EH (cell line): ENCODE results near the gene CHI3L1.

Source experiments
- DNase-seq: peaks from one replicate; pipeline ENCODE4 v3.0.0-alpha.2; 2015; ENCODE audit warnings: low read depth

CHI3L1 gene

DNA sequence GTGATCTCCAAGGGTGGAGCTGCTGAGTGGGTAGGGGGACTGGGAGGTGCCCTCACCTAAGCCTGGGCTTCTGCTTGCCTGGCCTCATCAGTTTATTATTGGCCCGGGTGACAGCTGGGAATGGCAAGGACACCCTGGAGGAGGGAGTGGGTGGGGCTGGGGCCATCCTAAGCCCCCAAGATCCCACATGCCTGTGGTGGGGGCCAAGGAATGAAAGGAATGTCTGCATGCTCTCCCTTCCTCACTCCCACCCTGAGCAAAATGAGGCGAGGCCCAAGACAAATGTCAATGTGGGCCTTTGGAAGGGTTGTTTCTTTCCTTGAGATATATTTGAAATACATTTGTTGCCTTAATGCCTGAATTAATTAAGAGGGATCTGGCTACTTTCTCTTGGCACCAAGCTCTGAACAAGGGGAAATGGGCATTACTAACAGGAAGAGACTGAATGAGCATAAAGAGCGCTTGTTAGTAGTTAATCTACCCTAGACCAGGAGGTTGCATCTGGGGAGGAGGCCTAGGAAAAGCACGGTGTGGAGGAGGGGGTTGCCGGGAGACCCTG lies 19.7 kb upstream of the CHI3L1 start:
- DNase-seq: peak; percentile 19

DNA sequence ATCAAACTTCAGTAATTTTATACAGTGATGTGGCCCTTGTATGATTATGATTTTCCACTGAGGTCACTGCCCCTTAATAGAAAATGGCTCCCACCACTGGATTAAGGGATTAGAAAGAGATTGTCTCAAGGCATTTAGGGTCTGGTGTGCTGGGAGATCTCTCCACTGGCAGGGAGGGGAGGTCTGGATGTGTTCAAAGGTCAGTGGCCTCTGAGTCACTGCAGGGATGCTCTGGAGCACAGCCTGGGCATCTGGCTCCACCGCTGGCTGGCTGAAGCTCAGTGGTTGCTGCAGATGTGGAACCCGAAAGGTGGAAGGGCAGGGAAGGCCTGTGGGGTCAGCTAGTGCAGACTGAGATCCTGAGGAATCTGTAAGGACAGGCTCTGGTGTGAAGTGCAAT lies 18.3 kb upstream of the CHI3L1 start:
- DNase-seq: no peak

DNA sequence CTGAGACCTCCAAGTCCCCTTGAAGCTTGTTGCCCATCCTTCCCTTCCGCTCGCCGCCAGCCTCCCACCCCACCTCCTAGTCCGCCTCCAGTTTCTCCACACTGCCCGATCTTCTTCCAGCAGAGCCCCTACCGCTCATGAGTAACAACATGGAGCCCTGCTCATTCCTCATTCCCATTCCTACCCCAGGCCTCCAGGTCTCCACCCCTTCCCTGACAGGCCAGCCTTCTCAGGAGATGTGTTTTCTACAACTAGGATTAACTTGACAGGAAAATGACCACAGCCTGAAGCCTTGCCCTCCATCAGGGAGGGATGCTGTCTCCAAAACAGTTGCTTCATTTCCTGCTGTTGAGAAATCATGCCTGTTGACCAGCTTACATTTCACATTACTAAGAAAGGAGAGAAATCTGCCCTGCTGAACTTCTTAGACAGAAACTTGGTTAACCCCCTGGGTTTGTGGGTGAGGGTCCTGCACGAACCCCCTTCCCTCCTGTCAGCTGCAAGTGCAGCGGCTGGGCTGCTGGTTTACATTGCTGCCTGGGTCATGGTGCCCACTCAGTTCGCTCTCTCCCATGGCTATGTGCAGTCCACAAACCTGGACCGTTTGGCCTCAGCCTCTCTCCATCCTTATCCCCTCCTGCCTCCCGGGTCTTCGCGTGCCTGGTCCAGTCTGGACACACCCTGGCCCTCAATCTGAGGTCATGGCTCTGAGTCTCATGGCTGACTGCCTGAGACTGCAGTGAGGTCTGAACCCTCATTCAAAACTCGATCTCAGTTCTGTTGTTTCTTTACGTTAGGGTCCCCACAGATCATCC lies 16.1 kb upstream of the CHI3L1 start:
- peak; percentile 81 for DNase-seq

DNA sequence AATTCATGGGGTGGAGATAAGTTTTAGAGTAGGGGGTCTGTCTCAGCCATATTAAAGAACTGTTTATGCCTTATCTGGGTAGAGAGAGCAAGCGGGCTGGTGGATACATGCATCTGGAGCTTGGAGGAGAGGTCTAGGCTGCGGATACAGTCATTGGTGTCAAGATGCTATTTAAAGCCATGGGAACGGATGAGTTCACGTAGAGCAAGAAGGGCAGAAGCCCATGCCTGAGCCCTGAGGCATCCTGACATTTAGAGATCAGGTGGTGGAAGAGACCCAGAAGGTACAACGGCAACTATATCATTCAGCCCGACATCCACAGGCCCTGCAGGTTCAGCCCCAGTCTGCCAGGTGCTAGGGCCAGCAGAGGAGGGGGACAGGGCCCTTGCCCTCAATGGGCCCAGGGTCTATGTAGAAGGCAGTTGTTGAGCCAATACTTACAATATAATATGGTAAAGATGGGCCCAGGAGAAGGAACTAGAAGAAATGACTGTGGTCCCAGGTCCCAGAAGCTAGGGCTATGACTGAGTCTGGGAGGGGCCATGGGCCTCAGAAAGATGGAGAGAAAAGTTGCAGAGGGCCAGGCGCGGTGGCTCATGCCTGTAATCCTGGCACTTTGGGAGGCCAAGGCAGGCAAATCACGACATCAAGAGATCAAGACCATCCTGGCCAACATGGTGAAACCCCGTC lies 15.2 kb upstream of the CHI3L1 start:
- DNase-seq: no peak

DNA sequence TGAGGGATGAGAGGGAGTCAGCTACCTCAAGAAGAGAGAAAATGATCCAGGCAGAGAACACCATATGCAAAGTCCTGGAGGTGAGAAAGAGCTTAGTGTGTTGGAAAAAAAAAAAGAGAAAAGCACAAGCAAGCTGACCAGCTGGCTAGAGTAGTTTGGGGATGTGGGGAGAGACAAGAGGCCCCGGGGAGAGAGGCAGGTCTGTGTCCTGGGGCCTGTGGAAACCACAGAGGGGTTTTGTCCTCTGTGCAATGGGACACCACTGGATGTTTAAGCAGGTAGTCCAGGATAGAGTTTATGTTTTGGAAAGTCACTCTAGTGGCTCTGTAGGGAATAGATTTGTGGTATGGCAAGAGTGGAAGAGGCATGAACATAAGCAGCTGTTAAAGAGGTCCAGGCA lies 14.4 kb upstream of the CHI3L1 start:
- DNase-seq: no peak

DNA sequence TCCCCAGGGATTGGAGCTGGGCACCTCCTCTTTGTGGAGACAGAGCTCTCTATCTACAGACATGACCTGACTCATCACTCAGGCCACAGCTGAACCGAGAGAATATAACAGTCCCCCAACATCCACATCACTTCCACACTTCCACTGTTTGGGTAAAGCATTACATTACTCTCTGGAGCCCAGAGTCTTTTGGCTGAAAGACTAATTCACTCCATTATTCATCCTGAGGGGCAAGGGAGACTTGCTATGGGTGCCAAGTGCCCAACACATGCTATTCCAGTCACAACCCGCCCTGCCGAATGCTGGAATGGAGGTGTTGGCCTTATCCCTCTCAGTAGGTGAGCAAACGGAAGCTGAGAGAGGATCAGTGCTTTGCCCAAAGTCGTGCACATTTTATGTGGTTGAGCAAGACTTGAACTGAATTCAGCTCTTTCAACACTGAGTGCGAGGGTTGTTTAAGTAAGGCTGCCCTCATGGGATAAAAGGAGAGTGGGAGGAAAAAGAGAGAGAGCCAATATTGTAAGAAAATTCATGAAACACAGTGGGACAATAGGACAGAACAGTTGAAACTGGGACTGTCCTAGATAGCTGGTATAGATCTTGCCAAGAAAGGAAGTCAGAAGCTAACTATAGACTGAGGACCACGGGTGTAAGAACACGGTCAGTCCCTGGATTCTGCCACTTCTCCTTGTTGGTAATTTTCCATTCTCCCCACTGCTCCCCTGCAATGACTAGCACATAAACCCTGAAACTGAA lies 13.5 kb upstream of the CHI3L1 start:
- DNase-seq: peak; percentile 47

DNA sequence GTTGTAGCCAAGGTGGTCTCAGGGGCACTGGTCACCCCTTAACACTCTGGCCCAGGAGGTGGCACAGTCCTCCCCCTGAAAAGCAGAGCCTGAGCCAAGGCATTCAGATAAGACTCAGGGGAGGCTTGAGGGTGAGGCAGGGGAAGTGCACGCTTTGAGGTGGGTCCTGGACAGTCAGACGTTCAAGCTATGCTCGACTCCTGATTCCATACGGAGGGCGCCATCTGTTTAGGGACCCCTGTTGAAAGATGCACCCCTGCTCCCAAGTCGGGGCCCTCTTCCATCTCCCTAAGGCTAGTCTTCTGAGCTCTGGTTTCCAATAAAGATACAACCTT lies 12.9 kb upstream of the CHI3L1 start:
- no peak for DNase-seq

DNA sequence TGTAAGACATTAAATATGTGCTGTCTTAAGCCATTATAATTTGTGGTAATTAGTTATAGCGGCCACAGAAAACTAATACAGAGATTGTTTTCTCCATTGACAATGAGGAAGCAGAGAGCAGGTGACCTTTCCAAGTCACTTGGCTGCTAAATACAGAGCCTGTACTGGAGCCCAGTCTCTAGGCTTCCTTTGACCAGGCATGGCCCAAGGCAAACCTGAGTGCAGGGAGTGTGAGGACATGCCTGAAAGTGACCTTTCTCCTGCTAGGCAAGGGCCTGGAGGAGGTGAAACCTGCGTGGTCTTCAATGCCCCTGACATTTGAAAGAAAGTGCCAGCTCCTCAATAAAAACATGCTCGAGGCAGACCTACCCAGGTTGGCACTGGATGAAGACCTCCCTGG lies 12.5 kb upstream of the CHI3L1 start:
- DNase-seq: no peak

DNA sequence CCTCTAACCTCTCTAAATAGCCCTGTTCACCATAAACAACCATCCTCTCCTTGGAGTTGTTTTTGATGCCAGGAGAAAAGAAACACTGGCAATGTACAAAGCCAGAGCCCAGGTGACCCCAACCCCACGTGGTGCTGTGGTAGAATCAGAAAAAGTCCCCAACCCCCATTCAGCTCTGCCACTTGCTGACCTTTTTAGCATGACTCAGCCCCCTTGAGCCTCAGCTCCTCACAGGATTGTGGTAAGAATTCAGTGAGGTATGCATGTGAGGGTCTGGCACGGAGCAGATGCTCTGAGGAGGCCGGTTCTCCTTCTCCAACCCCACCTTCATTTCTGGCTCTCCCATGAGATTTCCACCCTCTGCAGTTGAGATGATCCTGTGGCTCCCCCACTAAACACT lies 11.1 kb upstream of the CHI3L1 start:
- DNase-seq: peak; percentile 86

DNA sequence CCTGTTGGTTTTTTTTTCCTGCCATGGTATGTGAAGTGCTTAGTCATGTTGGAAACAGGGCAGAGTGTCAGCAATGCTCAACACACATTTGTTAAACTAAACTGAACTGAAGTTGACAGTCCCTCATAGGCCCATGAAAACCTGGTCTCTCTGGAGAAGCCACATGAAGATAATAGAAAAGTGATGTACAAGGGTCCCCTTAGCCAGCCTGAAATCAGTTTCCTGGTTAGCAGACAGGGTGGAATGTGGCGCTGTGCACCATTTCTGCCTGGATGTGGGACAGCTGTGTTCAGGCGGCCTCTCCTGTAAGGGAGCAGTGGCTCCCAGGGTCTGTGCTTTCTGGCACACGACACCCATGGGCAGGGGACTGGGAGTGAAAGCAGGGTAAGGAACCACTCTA lies 9.9 kb upstream of the CHI3L1 start:
- peak; percentile 53 for DNase-seq

DNA sequence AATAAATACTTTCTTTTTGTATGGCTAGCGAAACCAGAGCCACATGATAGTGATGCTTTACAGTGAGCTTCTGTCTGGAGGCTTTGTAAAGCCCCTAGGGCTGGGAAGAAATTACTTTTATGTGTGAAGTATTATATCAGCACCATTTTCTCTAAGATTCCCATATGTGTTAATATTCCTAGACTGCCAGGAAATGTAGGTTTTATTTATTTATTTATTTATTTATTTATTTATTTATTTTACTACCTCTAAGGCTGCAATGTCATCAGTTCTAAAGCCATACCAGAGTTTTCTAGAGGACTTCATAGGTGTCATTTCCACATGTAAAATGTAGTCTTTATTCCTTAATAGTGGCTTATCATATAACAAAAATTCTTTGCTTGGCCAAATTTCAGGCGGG lies 4.4 kb upstream of the CHI3L1 start:
- DNase-seq: no peak

DNA sequence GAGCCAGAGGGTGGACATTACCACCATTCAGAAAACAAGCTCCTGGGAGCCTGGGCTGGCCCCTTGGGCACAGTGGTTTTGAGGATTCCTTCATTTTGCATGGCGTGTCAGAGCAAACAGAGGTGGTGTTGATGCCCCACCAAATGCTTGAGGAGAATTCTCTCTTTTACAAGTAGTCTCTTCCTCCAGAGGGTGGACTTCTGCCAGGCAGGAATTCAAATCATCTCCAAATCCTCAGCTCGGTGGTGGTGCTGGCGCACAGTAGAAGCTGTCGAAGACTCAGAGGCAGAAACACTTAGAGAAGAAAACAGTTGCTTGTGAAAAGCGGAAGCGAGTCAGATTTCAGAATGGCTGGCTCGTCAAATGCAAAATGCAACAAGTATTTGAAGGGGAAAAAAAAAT lies 3.4 kb upstream of the CHI3L1 start:
- DNase-seq: peak; percentile 67

DNA sequence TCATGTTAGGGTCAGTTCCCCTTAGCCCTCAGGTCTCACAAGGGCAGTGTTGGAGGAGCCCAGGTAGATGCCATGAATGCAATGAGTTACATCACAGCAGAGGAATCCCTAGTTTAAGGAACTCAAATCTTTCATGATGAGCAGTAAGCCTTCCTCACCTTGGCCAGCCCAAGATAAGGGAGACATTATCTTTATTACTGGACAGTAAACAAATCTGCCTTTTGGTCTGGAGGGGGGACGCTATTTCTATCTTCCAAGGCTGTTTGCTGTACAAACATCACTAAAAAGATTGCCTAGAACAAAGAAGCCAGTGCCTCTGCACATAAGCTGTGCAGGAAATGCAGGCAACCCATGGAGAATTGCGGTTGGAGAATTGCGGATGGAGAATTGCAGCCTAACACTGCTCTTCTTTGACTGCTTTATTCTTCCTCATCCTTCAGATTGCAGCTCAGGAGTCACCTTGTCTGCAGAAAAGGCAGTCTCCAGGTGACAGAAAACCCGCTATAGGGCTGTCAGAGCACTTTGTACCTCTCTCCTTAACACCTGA lies 2.3 kb upstream of the CHI3L1 start:
- DNase-seq: no peak

DNA sequence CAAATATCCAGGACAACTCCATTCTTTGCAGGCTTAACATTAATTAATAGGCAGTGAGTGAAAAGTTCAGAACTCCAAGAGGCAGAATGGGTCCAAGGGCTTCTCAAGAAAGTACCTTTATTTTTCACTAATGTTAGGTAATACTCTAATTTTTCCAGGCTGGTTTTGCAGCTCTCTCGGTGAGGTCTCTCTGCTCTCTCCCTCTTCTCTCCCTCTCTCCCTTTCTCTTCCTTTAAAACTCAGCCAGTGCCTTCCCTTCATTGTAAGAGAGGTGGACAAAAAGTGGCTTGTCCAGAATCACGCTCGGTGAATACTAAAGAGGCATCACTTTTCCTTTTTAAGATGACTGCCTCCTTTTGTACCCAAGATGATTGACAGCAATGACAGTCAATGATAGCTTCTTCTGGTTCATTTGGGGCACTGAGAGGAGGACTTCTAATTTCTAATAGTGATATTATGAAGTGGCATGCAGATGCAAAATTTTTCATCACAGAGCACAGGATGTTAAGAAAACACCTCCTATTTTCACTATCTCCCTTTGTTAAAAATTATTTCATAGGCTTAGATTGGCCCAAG lies 1.3 kb upstream of the CHI3L1 start:
- DNase-seq: no peak

DNA sequence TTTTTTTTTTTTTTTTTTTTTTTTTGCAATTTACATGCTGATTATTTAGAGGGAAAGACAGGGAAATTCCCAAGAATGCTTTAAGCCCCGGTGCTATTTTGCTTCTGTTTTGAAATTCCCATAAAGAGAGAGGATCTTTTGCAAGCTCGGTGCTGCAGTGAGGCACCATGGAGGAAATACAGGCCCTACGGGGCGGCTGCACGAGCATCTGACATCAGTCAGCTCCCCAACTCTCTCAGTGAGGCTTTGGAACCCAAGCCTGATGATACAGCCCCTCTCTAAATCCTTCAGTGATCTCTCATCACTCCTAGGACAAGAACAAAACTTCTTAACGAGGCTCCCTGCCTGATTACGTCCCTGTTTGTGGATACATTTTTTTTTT lies 791 bp upstream of the CHI3L1 start:
- no peak for DNase-seq

DNA sequence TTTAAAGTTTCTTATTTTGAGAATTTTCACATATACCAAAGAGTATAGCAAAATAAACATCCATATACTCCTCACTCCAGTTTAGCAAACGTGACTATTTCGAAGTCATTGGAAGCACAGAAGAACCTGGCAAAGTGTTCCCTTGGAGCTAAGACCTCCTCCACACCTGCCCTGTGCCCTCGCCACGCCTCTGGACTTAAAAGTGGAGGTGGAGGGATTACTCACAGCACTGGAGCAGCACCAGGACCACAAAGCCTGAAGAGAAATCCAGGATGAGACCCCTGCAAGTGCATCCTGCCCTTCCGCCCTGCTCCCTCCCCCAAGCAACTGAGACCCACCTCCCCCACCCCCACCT lies 436 bp downstream of the CHI3L1 start:
- no peak for DNase-seq

DNA sequence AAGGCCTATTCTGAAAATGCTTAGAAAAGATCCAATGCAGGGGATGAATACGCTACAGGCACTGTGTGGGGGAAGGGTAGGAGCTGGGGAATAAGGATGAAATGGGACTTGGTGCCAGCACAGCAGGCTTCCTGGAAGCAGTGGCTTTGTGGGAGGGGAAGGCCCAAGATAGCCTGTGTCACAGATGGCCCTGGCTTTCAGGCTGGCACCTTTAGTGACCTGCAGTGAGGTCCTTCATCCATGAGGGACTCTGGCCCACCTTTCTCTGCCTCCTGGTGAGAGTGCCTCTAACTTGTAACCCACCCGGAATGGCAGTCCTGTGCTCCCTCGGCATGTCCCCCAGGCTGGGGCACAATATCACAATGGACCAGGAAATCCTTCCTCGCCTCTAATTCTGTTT lies 919 bp downstream of the CHI3L1 start:
- DNase-seq: no peak

DNA sequence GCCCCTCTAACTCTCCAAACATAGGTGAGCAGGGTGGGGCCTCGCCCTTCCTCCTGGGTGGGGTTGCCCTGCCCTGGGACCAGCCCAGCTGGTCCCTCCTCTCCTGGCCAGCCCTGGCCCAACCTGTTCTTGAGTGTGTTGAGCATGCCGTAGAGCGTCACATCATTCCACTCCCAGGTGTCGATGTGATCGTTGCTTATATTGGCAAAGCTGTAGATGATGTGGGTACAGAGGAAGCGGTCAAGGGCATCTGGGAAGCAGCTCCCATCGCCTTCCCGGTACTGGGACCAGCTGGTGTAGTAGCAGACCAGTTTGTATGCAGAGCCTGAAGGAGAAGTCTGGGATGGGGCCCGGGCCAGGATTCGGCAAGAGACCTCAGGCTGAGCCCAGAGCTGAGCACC lies 1.4 kb downstream of the CHI3L1 start:
- no peak for DNase-seq

DNA sequence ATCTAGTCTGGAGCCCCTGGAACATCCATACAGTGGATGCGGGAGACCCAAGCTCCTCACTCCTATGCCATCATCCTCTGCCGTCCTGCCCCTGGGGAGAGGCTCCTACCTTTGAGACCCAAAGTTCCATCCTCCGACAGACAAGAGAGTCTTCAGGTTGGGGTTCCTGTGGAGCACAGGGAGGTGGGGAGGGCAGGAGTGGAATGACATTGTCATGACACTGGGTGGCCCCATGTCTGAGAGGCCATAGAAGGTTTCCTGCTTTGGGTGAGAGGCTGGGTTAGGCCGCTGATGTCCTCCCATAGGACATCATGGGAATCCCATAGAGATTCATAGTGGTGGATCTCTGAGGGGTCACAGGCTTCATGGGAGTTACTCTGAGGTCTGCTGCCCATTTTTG lies 2.0 kb downstream of the CHI3L1 start:
- DNase-seq: no peak

DNA sequence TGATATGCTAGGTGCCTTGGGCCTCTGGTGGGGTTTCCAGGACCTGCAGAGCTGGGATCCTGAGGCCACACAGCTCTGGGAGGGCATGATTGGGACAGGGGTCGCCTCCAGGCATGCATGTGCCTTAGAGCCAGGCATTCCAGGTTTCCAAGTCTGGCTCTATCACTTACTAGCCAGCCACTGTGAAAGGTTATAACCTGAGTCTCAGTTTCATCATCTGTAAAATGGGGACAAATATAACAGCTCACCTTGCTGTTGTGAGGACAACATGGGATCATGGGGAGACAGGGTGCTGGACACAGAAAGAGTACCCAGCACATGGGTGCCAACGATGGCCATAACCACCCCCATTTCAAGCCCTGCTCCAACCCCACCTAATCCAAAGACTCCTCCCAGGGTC lies 2.7 kb downstream of the CHI3L1 start:
- no peak for DNase-seq

DNA sequence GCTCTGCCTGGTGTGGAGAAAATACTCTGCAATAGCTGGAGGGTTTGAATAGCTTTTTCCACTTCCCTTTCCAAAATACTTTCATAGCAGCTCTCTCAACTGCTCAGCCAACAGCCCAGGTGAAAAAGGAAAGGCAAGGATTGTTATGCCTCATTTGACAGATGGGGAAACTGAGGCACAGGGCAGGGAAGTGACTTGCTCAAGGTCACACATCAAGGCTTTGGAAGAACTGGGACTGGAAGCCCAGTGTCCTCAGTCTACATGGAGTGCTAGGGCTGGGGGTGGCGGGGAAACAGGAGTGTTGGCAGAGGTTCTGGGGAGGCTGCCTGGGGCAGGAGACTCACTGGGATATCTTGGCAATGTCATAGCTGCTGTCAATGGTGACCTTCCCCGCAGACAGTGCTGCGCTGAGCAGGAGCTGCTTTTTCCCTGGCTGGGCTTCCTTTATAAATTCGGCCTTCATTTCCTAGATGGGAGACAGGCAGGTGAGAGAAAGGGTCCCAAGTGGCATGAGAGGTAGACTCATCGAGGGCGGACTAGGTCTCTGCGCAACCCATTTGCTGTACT lies 4.0 kb downstream of the CHI3L1 start:
- DNase-seq: no peak
